A549 (cell line): ENCODE results near the gene NT5C3B. TPM values are rescaled to one million over a fixed set of nuclear protein-coding genes. Genes with fewer than 3 reads are reported as not detected.

Experiments
- ATAC-seq, 2 experiments: fragments of 200-7000 bp in 1 of 2; fragments of >200 bp in 1 of 2; cut with Nextera tagmentation in 1 of 2; cut with Tn5 transposase in 1 of 2; 3 replicates each; pipeline versions ENCODE4 v1.8.0 to v1.9.1; 2018 to 2020; ENCODE audit warnings: mild to moderate bottlenecking in 1 of 2, moderate library complexity in 1 of 2
- CTCF ChIA-PET: fragments of 300-600 bp; sonication (Branson Sonifier 250); formaldehyde crosslinking; extraction: SDS; loops from one replicate; lab custom pipeline; 2021; ENCODE audit warnings: antibody characterized with exemption, inconsistent platforms; lab: Yijun Ruan, JAX
- POLR2A ChIA-PET: fragments of 350-600 bp; formaldehyde crosslinking; extraction: SDS; loops from one replicate; lab custom pipeline; 2021; ENCODE audit warnings: antibody characterized with exemption, inconsistent platforms; lab: Yijun Ruan, JAX
- DNase-seq, 2 experiments: peaks; one replicate each; pipeline versions ENCODE4 v3.0.0 to v3.0.0-alpha.2; 2011 to 2016; ENCODE audit warnings: low read depth in 1 of 2, low spot score in 1 of 2
- FAIRE-seq: peaks from 2 replicates; lab custom pipeline; 2011; peaks lifted over from hg19 to GRCh38; lab: Jason Lieb, UNC
- H3K27ac ChIP-seq, 2 experiments: fragments of >200 bp; sonication (Bioruptor Twin); formaldehyde crosslinking; 3 replicates each; pipeline ENCODE4 v1.5.1; 2016 to 2017
- H3K4me1 ChIP-seq: fragments of >200 bp; sonication (Bioruptor Twin); formaldehyde crosslinking; 3 replicates; pipeline ENCODE4 v1.6.1; 2016
- H3K4me2 ChIP-seq: fragments of >200 bp; sonication (Bioruptor Twin); formaldehyde crosslinking; 3 replicates; pipeline ENCODE4 v1.6.1; 2016
- H3K4me3 ChIP-seq: fragments of >200 bp; sonication (Bioruptor Twin); formaldehyde crosslinking; 3 replicates; pipeline ENCODE4 v1.5.1; 2016
- H3K9me3 ChIP-seq: fragments of >200 bp; sonication (Bioruptor Twin); formaldehyde crosslinking; 3 replicates; pipeline ENCODE4 v1.6.1; 2016
- CBX8 ChIP-seq: fragments of 200-600 bp; sonication (generic); IDR thresholded peaks from 2 replicates; pipeline ENCODE4 v1.6.1; 2016
- CHD2 ChIP-seq: fragments of 150-350 bp; IDR thresholded peaks from 2 replicates; pipeline ENCODE4 v1.6.1; 2014; ENCODE audit warnings: low read length; ENCODE audit not compliant: partially characterized antibody
- ESRRA ChIP-seq: fragments of 150-350 bp; IDR thresholded peaks from 2 replicates; pipeline ENCODE4 v1.6.1; 2014; ENCODE audit warnings: mild to moderate bottlenecking, low read length, borderline replicate concordance
- GATA3 ChIP-seq: IDR thresholded peaks from 2 replicates; pipeline ENCODE4 v1.6.1; 2012; ENCODE audit warnings: borderline replicate concordance
- HDAC2 ChIP-seq: fragments of 200-600 bp; sonication (generic); IDR thresholded peaks from 2 replicates; pipeline ENCODE4 v1.6.1; 2016
- HES2 ChIP-seq: fragments of >200 bp; sonication (Bioruptor Twin); formaldehyde crosslinking; IDR thresholded peaks from 2 replicates; pipeline ENCODE4 v1.6.1; 2016
- HEYL ChIP-seq: fragments of 250-450 bp; sonication (Bioruptor Pico); IDR thresholded peaks from 2 replicates; pipeline ENCODE4 v1.8.0; 2021; ENCODE audit warnings: mild to moderate bottlenecking, moderate library complexity
- HOXA7 ChIP-seq: fragments of 250-450 bp; sonication (Bioruptor Pico); IDR thresholded peaks from 2 replicates; pipeline ENCODE4 v1.5.0; 2020; ENCODE audit warnings: mild to moderate bottlenecking, moderate library complexity
- JUN ChIP-seq, 2 experiments: fragments of >200 bp; sonication (Bioruptor Twin); formaldehyde crosslinking; IDR thresholded peaks; 2 replicates in 1 of 2; 3 replicates in 1 of 2; pipeline ENCODE4 v1.6.1; 2016 to 2017
- MAFK ChIP-seq: fragments of 450-650 bp; IDR thresholded peaks from 2 replicates; pipeline ENCODE4 v1.6.1; 2014; ENCODE audit not compliant: partially characterized antibody
- MYC ChIP-seq: IDR thresholded peaks from 2 replicates; pipeline ENCODE4 v1.6.1; 2012; ENCODE audit warnings: mild to moderate bottlenecking, inconsistent platforms, low read length, improper control_type of control experiment, borderline replicate concordance
- PHF8 ChIP-seq: fragments of 200-600 bp; sonication (generic); IDR thresholded peaks from 2 replicates; pipeline ENCODE4 v1.6.1; 2016; ENCODE audit warnings: low read depth, mild to moderate bottlenecking, antibody characterized with exemption, moderate library complexity, borderline replicate concordance
- RFX5 ChIP-seq: fragments of 450-650 bp; IDR thresholded peaks from 2 replicates; pipeline ENCODE4 v1.7.1; 2014; ENCODE audit warnings: antibody characterized with exemption, mild to moderate bottlenecking, moderate library complexity
- SMC3 ChIP-seq: fragments of >200 bp; sonication (Bioruptor Twin); formaldehyde crosslinking; IDR thresholded peaks from 3 replicates; pipeline ENCODE4 v1.6.1; 2018; ENCODE audit warnings: inconsistent platforms
- USF2 ChIP-seq: fragments of 450-650 bp; IDR thresholded peaks from 2 replicates; pipeline ENCODE4 v1.6.1; 2014; ENCODE audit warnings: antibody characterized with exemption
- ZC3H11A ChIP-seq: fragments of 450-650 bp; IDR thresholded peaks from 2 replicates; pipeline ENCODE4 v1.6.1; 2014; ENCODE audit warnings: antibody characterized with exemption, mild to moderate bottlenecking
- WGBS: methylation state at CpG from one replicate; pipeline ENCODE4 v1.1.6; 2017; ENCODE audit errors: missing lambda C conversion rate; 5-methylcytosine and 5-hydroxymethylcytosine counted together
- polyA plus RNA-seq, 4 experiments: library from polyadenylated mRNA; depleted of rRNA in 3 of 4; stranded (reverse); fragments of >200 nt; fragmentation: RNase III in 1 of 4; extraction: RNeasy Plus Mini Kit Qiagen cat#74134 plus additional on column Dnase treatment in 1 of 4; gene quantifications; 2 replicates in 3 of 4; 3 replicates in 1 of 4; pipeline ENCODE4 v1.2.3, GENCODE V29; 2011 to 2017

The NT5C3B gene
- polyA plus RNA-seq, 2 of the 4 experiments (the other 2 are of a cell fraction) = 109 to 171 TPM

GRCh38 chr17:41870627-41871026 lies 34.6 kb upstream of the NT5C3B start:
- no peak for TF ChIP-seq RFX5
- 0 out of 2 replicates have a peak, but pooled peaks have one; percentile 5 for TF ChIP-seq USF2
- 0 out of 5 replicates have a peak, but pooled peaks of 1 of the 2 experiments have one; percentile 24 for TF ChIP-seq JUN (IDR thresholded peaks at IDR 0.05)
- TF ChIP-seq HEYL (CRISPR knock-in tag) = no peak
- TF ChIP-seq, all 56 proteins: peak for 2
- H3K9me3 ChIP-seq = no peaks in the 10 kb centered on the region
- ATAC-seq (peak; percentile 19 to 44; a peak in 5 of 6 replicates), DNase-seq (peak in 1 of 2 experiments; percentile 44), FAIRE-seq (peak; percentile 36)
- H3K4me3 ChIP-seq = no peak overlapping the region
- peaks cover 11% of the 10 kb centered on the region; the same call in 2 of the 3 replicates for H3K4me1 ChIP-seq
- H3K27ac ChIP-seq = no peak overlapping the region
- WGBS = 77% methylated on average over 7 of the region's 7 CpGs
- CTCF ChIA-PET = interaction anchor here (0.8 to 2.5 kb wide), 5 partner anchors 12 to 47 kb away, joined by 3 to 8 read pairs (median 4); no protein-coding TSS in a partner anchor
- H3K4me2 ChIP-seq = no peak overlapping the region
- POLR2A ChIA-PET = no interaction called here

- DNase-seq = no peak
- H3K4me1 ChIP-seq = peaks cover 11% of the 10 kb centered on the region; the same call in 2 of the 3 replicates
- CTCF ChIA-PET = interaction anchor here (0.8 to 2.5 kb wide), 6 partner anchors 13 to 223 kb away, joined by 3 to 8 read pairs (median 4); partner anchors contain the start of gene P3H4
- TF ChIP-seq ZC3H11A = no peak
- TF ChIP-seq JUN (IDR thresholded peaks at IDR 0.05) = peak in 1 of 2 experiments; percentile 4; a peak in 1 of 5 replicates
- TF ChIP-seq, all 56 proteins: peak for 1
- no peak for FAIRE-seq
- 77% methylated on average over 2 of the region's 2 CpGs for WGBS
- no peak overlapping the region for H3K27ac ChIP-seq
- H3K9me3 ChIP-seq = no peaks in the 10 kb centered on the region
- 0 out of 6 replicates have a peak, but pooled peaks of 1 of the 2 experiments have one; percentile 1 for ATAC-seq
- no peak overlapping the region for H3K4me2 ChIP-seq
- POLR2A ChIA-PET = no interaction called here
- no peak overlapping the region for H3K4me3 ChIP-seq
Observed at GRCh38 chr17:41870097-41870496, 34.1 kb upstream of the NT5C3B start.

DNA sequence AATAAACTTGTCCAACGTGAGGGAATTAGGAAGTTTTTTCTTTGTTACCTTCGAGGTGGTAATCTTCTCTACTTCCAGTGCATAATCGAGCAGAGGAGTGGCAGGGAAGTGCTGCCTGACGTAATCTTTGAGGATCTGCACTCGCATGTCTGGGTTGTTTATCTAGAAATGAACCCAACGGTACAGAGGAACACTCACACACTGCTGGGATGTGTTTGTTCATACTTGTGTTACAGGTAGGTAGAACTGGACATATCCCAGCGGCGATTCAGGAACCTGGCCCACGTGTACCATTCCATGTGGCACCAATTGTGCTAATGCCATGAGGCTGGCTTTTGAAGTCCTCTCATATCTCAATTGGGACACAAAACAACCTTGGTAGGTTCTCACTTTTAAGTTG lies 33.4 kb upstream of the NT5C3B start:
- no peak for TF ChIP-seq HDAC2
- TF ChIP-seq HES2 = no peak
- no peak for TF ChIP-seq GATA3
- TF ChIP-seq RFX5 = no peak
- TF ChIP-seq HOXA7 (CRISPR knock-in tag) = peak; percentile 39; the same call in 1 of the 2 replicates
- no peak for TF ChIP-seq MAFK
- no peak for TF ChIP-seq PHF8
- ChIA-PET CTCF (interaction anchor here (0.9 to 2.5 kb wide), 6 partner anchors 13 to 222 kb away, joined by 3 to 8 read pairs (median 4); partner anchors contain the start of gene P3H4), POLR2A (no interaction called here)
- Histone ChIP-seq H3K4me3 (no peak overlapping the region), H3K9me3 (no peaks in the 10 kb centered on the region), H3K4me2 (no peak overlapping the region), H3K27ac (no peak overlapping the region), H3K4me1 (peaks cover 11% of the 10 kb centered on the region; the same call in 2 of the 3 replicates)
- 72% methylated on average over 9 of the region's 9 CpGs for WGBS
- DNase-seq = no peak
- FAIRE-seq = no peak
- no peak for ATAC-seq

DNA sequence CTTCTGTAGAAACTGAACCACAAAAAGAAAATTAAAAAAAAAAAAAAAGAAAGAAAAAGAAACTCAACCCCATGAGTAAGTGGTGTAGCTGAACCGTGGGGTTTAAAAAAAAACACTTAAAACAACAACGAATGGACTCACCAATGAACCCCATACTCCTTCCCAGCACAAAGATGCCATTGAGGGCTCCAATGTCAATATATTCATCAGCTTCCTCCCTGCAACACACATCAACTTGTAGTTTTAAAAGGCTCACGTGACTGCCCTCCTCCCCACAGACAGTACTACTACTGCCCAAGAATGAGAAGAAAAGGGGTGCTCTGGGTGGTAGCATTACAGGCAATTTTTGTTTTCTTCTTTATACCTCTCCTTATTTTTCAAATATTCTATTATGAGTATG lies 32.5 kb upstream of the NT5C3B start:
- Histone ChIP-seq H3K4me1 (peaks cover 18% of the 10 kb centered on the region), H3K4me3 (no peak overlapping the region), H3K27ac (no peak overlapping the region), H3K9me3 (no peaks in the 10 kb centered on the region), H3K4me2 (no peak overlapping the region)
- ATAC-seq = no peak
- CTCF ChIA-PET = interaction anchor here (1.0 to 2.7 kb wide), 7 partner anchors 10 to 91 kb away, joined by 3 to 10 read pairs (median 4); partner anchors contain the start of genes ODAD4 and P3H4
- 85% methylated on average over 3 of the region's 3 CpGs for WGBS
- TF ChIP-seq USF2 (no peak), MYC (no peak), CHD2 (no peak), CBX8 (no peak), ESRRA (no peak), SMC3 (no peak)
- no peak for DNase-seq
- FAIRE-seq = no peak
- POLR2A ChIA-PET = interaction anchor here (0.6 kb wide), 1 partner anchor 61 kb away, joined by 3 read pairs; no protein-coding TSS in a partner anchor
